Activated CD8-positive, alpha-beta memory T cell treated with anti-CD3 and anti-CD28 coated beads for 1 hour (primary cell): Measurements from ENCODE around the gene RASA3.
A peak's percentile ranks its signal among the peaks of the same experiment; 100 is the strongest.
"Not testable (repeated sequence)": the region's sequence is repeated elsewhere in the genome, so short reads cannot be mapped to it uniquely, and the experiment has no call there.

Experiments
- DNase-seq, 2 donors: peaks; one replicate each; pipeline ENCODE4 v3.0.0-alpha.2; 2020; ENCODE audit warnings: low read depth in 1 of 2; ENCODE audit errors: extremely low read depth in 1 of 2

RASA3 gene

DNA sequence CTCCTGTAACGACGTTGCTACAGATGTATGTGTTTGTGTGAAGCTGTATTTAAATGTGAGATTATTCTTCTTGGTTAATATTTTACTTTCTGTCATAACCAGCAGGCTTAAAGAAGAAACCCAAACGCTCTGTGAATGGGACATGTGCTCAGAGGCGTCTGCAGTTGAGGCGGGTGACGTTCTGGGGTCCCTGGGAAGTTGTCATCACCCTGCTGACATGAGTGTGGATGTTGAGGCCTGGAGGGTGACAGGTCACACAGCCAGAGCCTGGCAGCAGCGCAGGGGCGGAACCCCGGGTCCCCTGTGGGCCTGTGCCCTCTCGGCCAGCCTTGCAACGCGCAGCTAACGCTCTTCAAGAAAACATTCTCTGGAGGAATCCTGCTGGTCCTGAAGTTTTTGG lies 16.6 kb downstream of the RASA3 start:
- DNase-seq: no peak

DNA sequence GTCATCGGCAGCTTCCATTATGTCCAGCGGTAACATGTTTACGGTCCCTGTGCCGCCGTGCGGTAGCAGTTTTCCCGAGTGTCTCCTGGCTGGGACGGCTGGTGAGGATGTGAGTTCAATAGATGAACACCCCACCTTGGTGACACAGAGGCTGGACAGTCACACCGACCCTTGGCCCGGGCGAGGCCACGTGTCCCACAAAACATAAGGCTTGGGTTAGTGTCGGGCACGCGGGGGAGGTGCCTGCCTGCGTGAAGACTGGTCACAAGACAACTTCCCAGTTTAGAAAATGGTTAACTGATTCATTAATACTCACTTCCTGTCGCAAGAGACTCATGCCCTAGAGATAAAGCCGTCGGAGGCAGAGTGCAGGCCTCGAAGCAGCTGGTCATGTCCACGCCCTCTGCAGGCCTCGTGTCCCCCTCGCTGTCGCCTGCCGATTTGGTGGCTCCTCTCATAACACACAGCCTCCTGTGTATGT lies 17.2 kb downstream of the RASA3 start:
- DNase-seq: no peak

DNA sequence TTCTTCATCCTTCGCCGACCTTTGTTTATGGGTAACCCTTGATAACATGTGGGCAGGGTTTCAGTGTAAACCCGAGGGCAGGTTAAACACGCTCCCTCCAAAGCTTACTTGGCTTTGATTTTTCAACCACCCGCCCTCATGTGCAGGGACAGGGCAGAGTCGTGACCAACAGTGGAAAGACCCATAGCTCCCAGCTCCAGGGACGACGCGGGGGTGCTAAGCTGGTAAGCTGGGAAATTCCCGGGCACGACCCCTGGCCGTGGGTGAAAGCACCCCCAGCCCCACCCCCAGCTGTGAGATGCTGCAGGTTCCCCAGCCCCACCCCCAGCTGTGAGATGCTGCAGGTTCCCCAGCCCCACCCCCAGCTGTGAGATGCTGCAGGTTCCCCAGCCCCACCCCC lies 17.8 kb downstream of the RASA3 start:
- DNase-seq: not testable (repeated sequence)

DNA sequence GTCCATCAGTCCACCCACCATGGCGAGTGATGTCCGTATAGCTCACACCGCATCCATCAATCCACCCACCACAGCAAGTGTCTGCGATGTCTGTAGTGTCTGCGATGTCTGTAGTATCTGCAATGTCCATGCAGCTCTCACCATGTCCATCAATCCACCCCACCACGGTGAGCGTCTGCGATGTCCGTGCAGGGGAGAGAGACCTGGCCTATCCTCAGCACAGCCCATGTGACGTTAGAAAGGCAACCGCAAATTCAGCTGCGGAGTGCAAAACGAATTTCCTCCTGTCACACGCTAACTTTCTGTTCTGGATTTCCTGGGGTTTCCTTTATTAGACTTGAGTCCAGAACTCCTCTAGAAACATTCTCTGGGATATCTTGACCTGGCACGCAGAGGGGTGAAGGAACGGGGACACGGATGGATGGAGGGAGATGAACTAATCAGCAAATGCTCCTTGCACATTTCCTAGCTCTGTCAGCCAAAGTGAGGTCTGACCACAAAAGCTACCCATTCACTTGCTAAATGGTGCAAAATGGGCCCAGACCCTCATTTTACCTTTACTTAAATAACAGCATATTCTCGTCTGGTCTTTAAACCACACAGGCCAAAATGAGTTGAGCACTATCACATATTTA lies 18.3 kb downstream of the RASA3 start:
- no peak for DNase-seq

DNA sequence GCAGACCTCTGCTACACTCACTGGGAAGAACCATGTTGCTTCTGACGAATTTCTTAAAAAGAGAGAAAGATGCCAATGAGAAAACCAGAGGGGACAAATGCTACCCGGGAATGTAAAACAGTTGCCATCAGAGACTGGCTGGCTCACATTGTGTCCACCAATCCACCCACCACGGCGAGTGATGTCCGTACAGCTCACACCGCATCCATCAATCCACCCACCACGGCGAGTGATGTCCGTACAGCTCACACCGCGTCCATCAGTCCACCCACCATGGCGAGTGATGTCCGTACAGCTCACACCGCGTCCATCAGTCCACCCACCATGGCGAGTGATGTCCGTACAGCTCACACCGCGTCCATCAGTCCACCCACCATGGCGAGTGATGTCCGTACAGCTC lies 19.0 kb downstream of the RASA3 start:
- DNase-seq: not testable (repeated sequence)

DNA sequence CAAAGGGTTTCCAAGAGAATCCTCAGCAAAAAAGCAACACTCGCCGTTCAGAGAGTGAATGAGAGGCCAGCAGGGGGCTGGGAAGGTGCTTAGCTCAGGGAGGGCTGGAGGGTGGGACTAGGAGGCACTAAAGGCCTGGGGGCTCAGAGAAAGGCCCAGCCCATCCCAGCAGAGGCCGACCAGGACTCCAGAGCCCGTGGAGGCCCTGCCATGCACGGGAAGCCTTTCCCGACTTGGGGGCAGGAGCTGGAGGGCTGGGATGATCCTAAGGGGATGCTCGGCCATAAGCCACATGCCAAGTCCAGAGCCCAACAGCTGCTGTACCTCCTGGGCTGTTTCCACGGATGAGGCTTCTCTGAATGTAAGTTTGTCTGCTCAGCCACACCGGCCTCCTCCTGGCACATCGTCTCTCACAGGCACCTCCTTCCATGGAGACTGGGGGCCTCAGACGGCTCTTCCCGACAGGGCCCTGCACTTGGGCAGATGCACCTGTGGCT lies 19.5 kb downstream of the RASA3 start:
- no peak for DNase-seq

DNA sequence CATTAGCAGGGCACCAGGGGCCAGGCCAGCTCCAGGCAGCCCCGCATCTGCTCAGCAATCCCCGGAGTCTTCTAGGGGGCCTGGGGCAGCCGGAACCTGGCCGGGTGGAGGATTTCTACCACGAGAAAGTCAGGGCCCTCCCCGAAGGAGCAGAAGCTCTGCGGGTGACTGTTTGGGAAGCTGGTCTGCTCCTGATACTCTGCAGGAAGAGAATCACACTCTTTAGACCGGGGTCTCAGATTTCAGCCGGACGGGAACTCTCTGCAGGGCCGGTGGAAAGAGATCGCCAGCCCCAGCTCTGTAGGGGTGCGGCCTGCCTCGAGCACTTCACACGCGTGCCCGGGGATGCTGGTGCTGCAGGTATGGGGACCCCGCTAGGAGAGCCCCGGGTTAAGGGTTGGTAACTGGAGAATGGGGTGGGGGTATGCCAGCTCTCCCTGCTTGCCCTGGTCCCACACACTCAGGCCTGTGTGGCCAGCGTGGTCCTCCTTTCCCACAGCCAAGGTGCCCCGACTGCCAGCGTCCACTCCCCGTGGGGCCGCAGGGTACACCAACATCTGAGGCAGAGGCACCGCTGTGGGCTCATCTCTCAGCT lies 20.1 kb downstream of the RASA3 start:
- DNase-seq: no peak

DNA sequence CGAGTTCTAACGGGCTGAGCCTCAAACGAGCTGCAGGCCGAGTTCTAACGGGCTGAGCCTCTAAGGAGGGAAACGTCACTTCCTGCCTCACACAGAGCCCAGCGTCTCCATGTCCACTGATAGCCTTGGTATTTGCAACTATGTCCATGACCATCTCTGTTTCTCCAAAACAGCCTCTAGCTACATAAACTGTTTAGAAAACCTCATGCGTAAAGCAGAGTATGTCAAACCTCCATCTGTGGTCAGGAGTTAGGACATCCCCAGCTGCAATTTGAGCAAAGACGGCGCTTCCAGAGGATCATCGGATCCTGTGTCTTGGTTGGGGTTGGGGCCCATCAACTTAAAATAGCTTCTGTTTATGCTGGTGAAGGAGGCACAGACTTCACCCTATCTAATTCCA lies 20.8 kb downstream of the RASA3 start:
- no peak for DNase-seq

DNA sequence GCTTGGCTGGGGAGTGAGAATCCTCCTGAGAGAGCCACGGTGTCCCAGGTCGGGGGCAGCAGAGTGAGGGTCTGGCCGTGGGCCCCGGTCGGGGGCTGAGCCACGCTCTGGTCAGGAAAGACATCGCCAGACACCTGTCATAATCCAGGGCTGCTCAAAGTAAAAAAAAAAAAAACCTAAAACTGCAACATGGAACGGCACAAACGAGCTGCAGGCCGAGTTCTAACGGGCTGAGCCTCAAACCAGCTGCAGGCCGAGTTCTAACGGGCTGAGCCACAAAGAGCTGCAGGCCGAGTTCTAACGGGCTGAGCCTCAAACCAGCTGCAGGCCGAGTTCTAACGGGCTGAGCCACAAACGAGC lies 21.6 kb downstream of the RASA3 start:
- DNase-seq: not testable (repeated sequence)

DNA sequence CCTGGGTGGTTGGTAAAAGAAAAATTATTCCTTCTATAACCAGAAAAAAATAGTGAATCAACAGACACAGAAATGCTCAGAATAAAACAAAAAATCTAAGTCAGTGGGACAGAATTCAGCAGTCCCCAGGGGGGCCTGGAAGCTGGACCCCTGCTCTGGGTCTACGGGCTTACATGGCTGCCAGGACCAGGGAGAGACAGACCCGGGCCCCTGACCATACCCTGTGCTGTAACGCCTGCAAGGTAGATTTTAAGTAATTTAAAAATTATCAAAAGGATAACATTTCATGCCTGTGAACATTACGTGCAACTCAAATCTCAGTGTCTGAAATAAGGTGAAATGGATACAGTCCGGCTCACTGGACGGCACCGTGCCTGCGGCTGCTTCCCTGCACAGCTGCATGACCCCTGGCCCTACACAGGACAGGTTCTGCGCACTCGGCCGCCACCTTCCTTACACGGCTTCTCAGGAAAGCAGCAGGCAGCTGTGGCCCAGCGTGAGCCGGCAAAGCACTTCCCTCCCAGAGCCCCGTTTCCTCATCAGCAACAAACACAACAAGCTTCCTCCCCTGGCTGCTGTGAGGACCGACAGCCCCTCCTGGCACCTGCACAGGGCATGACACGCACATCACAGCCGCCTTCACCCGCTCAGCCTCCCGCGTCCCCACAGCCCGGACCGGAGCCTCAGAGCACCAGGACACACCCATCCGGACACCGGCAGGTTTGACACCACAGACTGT lies 22.2 kb downstream of the RASA3 start:
- DNase-seq: peak; percentile 57 to 65

DNA sequence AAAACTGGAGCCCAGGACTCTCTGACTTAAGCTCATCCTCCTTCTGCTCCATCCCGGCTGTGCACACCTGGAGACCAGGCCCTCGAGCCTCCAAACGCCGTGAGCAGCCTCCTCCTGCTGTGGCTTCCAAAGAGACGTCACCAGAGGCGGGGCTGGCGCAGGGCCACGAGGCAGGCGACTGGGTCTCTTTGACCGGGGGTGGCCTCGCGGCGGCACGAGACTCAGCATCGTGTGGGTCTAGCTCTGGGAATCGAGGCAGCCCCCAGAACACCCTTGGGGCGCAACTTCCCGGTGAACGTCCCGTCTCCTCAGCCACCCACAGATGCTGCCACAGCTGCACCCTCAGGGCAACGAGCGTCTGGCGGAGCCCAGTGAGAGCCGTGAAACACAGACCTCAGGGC lies 22.8 kb downstream of the RASA3 start:
- no peak for DNase-seq

DNA sequence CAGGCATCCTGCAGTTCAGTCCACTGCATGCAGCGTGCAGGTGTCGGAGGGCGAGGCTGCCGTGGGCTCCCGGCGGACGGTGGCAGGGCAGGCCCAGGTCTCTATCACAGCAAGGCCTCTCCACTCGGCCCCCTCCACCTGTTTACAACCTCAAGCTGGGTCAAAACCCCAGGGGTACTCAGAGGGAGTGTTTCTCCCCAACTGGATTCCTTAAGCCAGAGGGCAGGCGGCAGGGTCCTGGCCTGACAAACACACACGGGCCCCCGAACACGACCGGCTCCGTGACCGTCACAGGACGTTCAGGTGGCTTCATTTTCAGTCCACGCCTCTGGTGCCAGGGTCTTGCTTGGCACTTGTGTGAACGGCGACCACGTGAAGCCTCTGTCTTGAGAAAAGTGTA lies 23.5 kb downstream of the RASA3 start:
- DNase-seq: no peak

DNA sequence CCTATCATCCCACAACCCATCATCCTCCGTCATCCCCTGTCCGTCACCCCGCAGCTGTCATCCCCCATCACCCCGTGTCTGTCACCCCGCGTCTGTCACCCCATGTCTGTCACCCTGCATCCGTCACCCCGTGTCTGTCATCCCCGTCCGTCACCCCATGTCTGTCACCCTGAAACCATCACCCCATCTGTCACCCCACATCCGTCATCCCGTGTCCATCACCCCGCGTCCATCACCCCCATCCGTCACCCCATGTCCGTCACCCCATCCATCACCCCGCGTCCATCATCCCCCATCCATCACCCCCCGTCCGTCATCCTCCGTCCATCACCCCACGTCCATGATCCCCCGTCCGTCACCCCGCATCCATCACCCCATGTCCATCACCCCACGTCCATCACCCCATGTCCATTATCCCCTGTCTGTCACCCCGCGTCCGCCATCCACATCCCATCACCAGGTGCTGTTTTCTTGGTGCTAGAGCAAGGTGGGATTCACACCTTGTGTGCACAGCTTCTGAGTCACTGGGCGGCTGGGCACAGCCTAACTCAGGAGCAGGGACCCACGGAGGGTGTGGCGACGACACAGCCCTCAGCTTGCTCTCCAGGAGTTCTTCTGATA lies 24.2 kb downstream of the RASA3 start:
- no peak for DNase-seq

DNA sequence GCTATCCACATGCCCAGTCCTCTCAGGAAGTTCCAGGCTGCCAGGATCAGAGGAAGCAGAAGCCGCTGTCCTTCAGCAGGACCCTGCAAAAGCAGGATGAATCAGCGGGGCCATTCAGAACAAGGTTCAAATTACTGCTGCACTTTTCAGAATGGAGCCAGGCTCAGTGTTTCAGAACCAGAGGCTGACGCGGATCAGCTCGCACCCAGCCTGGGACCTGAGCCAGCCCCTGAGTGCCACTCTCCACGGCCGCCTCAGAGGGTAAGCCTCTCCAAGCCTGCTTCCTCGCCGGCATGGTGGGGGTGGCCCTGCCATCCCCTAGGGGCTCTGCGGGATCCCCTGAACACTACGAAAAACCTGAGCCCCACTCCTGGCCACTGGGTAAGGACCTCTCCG lies 24.7 kb downstream of the RASA3 start:
- DNase-seq: no peak

DNA sequence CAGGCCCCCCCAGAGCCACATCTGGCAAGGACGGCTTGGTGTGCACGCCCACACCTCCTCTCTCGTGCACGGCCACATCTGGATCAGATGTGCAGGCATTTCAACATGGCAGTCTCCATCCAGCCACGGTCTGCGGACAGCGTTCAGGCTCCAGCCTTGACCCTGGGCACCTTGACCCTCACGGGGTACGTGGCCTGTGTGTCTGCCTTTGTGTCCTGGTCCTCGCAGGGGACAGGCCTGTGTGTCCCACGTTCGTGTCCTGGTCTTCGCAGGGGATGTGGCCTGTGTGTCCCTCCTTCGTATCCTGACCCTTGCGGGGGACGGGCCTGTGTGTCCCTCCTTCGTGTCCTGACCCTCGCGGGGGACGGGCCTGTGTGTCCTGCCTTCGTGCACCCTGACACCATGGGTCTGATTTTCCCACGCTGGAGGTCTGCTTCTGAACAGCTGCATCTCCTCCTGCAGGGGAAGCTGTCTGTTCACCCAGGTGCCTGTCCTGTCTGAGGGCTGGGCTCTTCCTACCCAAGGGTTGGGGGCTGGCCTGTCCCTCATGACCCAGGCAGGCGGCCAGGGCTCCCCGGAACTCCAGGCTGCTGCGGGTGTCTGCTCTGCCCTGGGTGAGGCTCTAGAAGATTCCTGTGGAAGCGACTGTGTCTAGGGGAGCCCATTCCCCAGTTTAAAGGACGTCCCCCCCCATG lies 25.3 kb downstream of the RASA3 start:
- no peak for DNase-seq

DNA sequence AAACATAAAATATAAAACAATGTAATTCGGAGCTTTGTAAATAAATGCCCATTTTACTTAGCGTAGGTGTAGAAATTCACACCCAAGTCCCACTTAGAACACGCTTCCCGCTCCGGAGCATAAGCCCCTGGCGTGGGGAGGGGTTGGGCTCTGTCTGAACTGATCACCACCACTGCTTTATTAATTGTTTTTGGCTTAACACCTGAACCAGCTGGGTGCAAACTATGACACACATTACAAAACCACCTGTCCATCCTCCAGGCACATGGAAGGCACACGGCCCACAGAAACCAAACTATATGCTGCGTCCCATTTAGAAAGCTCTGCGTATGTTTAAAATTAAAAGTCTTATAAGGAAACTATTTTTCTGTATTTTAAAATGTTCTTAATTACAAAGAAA lies 25.9 kb downstream of the RASA3 start:
- DNase-seq: no peak

DNA sequence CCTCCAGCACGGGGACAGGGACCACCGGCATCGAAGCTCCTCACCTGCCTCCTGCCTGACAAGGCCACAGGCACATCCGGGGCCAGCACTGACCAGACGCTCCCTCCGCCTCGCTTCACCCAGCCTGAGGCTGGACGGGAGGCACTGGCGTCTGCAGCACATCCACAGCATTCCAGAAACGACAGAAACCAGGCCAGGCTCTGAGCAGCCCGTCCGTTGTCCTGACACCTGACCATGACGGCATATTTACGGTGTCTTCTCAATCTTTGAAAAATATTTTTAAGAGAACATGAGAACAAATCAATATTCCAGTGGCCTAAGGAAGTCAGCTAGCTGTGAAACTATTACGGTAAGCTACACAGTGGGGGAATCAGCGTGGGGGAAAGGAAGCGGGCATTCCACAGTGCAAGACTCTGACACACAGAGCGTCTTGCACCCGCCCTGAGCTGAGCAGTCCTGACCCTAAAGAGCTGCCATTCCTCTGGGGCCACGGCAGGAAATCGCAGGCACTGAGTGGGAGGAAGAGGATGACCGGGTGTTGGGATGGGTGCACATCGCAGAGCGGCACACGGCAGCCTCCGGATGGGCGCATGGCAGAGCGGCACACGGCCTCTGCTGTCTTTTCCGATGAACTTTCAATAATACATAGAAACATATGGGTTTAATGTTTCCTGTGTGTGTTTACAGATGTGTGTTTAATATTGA lies 26.8 kb downstream of the RASA3 start:
- no peak for DNase-seq

DNA sequence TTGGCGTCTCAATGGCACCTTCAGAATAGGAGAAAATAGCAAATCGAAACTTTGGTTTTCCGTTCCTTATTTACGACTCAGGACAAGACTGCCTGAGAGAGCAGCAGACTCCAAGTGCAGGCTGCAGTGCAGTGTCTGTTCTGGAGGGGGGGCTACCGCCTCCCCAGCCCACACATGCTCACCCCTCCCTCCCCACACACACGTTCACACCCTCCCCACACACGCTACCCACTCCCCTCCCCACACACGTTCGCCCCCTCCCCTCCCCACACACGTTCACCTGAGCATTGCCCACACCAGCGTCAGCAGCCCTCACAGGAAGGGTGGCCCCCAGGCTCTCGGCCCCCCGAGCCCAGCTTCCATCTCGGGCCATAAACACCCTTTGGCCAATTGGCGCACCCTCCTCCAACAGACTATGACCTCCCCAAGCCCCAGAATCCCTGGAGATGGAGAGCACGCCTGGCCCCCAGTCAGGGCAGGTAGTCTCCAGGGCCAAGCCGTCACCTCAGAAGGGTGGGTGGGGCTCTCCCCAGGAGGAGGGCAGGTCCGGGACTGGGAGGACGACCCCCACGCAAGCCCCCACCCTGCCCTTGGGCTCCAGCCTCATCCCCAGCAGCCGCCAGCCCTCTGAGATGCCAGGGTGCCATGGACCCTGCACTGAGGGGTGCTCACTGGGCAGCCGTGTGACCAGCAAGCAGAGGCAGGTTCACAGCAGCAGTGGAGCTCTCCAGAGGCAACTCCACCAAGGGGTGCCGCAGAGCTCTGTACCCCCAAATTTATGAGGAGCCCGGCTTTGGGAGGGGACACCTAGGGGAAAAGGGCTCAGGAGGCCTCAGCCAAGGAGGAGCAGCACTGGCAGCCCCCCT lies 27.5 kb downstream of the RASA3 start:
- DNase-seq: no peak

DNA sequence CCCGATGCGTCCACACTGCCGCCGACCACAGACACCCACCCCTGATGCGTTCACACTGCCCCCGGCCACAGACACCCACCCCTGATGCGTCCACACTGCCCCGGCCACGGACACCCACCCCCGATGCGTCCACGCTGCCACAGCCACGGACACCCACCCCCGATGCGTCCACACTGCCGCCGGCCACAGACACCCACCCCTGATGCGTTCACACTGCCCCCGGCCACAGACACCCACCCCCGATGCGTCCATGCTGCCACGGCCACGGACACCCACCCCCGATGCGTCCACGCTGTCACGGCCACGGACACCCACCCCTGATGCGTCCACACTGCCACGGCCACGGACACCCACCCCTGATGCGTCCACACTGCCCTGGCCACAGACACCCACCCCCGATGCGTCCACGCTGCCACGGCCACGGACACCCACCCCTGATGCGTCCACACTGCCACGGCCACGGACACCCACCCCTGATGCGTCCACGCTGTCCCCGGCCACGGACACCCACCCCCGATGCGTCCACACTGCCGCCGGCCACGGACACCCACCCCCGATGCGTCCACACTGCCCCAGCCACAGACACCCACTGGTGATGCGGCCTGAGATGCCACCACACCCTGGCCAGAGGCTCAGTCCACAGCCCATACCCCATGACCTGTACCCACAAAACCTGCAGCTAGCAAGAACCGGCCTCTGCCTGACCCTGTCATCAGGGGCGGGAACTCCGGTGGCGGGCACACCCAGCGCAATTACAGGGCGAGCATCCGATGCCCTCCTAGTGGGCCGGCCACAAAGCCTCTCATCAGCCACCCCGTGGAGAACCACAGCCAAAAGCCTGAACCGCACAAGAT lies 28.4 kb downstream of the RASA3 start:
- no peak for DNase-seq
